ENCODE results near the gene LRP8.

The LRP8 gene

DNA sequence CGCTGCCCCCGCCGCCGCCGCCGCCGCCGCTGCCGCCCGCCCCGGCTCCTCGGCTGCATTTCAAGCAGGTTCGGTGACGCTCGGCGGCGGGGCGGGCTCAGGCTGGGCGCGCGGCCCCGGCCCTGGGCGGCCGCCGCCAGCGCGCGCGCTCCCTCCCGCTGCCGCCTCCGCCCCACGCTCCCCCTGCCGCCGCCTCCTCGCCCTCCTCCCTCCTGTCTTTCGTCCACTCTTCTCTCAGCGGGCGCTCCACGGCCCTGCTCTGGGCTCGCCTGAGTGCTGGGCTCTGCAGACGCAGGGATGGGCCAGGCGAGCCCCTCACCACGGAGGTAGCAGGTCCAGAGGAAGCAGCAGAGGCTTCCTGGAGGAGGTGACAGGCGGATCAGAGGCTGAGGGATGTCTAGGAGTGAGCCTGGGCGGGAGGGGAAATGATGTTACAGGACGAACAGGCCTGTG, at the start of gene LRP8:
Gene LRP8 (minus strand): TSS at position 62 of the 453 bp plus-strand sequence. CDS start 158 bp downstream, outside the sequence.
- peak; percentile 54 to 76 (median 70) for DNase-seq (ENCODE audit: low read depth in 4 of 4, low spot score in 1 of 4)

DNA sequence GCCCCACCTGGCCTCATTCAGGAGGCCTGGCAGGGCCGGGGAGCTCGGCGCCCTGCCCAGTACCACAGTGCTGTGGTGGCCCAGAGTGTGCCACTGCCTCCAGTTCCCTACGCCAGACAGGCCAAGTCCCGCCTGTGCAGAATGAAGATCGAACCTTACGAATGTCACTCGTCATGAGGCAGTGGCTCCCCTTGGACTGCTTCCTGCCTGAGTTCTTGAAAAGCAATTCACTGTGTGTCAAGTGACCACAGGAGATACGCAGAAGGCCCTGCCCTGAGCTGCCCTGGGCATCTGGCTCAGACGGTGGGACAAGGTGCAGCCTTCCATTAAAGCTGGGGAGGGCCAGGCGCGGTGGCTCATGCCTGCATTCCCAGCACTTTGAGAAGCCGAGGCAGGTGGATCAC, 49.6 kb upstream of the LRP8 start:
- DNase-seq (ENCODE audit: low read depth in 4 of 4, low spot score in 1 of 4): no peak

DNA sequence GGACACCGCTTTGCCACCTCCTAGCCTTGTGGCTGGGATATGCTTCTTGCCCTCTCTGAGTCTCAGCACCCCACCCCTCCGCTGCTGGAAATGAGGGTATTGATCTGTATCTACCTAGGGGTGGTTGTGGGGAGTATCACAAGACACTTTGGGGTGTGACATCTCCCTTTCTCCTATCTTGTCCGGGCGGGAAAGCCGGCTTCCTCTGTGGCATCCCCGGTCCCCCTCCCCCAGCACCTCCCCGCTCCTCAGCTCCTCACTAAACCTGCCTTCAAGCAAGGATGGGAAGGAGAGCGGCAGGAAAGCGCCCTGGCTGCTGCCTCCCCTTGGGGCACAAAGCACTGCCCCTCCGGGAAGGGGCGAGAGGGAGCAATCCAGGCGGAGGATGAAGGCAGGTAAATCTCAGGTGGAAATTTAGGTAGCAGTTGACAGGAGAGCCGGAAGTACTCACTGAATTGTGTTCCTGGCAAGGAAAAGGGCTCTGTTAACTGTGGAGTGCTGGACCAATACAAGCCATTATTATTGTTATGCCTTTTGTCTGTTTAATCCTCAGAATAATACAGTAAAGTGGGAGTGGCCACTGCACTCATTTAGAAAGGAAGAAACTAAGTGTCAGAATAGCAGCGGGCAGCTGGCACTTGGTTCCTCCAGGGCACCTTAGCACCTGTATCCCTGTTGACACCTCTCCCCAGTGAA, 49.0 kb upstream of the LRP8 start:
- DNase-seq (ENCODE audit: low read depth in 4 of 4, low spot score in 1 of 4): no peak

- DNase-seq (ENCODE audit: low read depth in 4 of 4, low spot score in 1 of 4): no peak
Measured at GRCh38 chr1:53376041-53376461, 48.2 kb upstream of the LRP8 start.

- no peak for DNase-seq (ENCODE audit: low read depth in 4 of 4, low spot score in 1 of 4)
Measured at GRCh38 chr1:53375440-53375839, 47.6 kb upstream of the LRP8 start.

DNA sequence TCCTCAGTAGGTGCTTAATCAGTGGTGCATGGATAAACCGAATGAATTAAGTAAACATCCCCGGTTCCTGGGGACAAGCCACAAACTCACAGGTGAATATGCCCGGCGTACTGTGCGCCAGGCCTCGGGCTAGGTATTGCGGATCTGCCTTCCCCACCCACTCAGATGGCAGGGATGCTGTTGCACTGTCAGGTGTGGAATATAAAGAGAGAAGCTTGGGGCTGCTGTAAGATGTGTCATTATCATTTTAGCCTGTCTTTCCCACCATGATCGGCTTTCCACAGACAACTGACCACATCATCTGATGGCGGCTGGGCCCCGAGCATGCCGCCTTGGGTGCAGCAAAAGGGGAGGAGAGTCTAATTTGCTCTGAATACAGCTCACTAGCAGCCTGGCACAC, 45.4 kb upstream of the LRP8 start:
- no peak for DNase-seq (ENCODE audit: low read depth in 4 of 4, low spot score in 1 of 4)

DNA sequence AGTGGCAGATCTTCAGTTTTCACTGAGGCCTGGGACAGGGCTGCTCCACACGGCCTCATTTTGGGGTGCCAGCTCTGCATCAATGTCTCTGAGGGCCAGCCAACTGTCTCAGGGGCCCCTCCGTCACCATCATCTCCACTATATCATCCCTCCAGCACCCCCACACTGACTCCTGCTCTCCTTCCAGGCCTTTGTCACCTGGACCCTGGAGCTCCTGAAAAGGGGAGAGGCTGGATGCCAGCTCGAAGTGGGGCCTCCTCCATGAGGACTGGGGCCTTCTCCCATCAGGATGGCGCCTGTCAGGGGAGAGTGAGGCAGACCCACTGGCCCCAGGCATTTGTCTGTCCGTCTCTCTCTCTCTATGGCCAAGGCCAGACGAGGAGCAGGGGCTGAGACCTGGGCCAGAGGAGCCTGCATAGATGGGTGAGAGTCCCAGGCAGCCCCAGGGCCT, 44.7 kb upstream of the LRP8 start:
- no peak for DNase-seq (ENCODE audit: low read depth in 4 of 4, low spot score in 1 of 4)

DNA sequence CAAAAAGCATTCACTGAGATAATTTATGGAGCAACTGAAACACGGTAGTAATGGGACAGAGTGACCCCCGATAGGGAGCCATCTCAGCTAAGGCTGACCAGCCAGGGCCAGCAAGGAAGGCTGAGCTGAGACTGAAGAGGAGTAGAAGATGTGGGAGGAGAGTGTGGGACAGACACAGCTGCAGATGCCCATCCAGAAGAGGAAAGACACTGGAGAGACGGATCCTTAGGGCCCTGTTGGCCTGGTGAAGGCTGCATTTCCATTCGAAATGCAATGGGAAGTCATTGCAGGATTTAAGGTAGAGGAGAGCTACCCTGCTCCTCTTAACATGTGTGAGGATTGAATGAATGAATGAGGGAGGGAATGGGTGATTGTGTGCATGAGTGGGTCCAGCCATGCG, 44.0 kb upstream of the LRP8 start:
- no peak for DNase-seq (ENCODE audit: low read depth in 4 of 4, low spot score in 1 of 4)

GRCh38 chr1:53371121-53371666, 43.3 kb upstream of the LRP8 start:
- no peak for DNase-seq (ENCODE audit: low read depth in 4 of 4, low spot score in 1 of 4)

GRCh38 chr1:53370369-53370961, 42.6 kb upstream of the LRP8 start:
- DNase-seq (ENCODE audit: low read depth in 4 of 4, low spot score in 1 of 4): no peak

DNA sequence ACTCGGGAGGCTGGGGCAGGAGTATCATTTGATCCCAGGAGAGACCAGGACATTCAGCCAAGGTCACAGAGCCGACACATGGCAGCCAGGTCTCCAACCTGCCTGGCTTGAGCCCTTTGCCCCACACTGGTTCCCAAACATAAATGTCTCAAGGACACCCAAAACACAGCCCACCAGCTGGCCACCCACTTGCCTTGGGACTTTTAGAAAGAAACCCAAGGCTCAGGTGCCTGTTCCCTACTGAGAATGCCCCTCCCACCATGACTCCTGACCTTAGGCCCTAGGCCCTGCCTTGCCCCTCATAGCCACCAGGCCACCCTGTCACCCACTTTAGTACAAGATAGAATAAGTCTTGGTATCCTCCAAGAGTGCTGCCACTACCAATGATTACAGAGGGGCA, 41.9 kb upstream of the LRP8 start:
- DNase-seq (ENCODE audit: low read depth in 4 of 4, low spot score in 1 of 4): no peak

- no peak for DNase-seq (ENCODE audit: low read depth in 4 of 4, low spot score in 1 of 4)
Measured at GRCh38 chr1:53369034-53369750, 41.3 kb upstream of the LRP8 start.

DNA sequence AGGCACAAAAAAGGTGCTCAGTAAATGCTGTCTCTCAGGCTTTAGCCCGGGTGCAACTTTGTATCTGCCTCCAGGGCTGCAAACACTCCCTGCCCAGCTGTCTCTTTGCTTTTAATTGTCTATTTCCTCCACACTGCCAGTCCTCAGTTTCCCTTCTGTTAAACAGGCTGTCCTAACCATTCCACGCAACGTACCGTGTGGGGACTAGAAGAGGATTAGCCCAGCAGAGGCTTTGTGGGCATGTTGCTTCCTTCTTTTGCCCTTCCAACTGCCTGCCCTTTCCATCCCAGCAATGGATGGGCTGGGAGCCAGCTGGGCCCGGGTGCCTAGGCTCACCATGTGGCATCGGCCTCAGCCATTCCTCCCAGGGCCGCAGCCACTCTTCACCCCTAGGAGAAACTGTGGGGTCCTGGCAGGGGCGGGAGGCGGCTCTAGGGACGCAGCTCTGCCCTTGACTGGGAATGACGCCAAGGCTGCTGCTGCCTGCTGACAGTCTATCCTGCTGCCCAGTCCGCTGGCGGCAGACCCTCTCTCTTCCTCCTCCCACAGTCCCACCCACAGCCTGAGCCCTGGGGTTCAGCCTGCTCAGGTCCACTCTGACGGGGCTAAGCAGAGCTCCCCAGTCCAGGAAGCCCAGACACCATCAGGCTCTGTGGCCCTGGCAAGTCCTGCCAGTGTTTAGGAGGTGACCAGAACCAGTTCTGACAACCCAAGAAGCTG, 40.6 kb upstream of the LRP8 start:
- no peak for DNase-seq (ENCODE audit: low read depth in 4 of 4, low spot score in 1 of 4)

DNA sequence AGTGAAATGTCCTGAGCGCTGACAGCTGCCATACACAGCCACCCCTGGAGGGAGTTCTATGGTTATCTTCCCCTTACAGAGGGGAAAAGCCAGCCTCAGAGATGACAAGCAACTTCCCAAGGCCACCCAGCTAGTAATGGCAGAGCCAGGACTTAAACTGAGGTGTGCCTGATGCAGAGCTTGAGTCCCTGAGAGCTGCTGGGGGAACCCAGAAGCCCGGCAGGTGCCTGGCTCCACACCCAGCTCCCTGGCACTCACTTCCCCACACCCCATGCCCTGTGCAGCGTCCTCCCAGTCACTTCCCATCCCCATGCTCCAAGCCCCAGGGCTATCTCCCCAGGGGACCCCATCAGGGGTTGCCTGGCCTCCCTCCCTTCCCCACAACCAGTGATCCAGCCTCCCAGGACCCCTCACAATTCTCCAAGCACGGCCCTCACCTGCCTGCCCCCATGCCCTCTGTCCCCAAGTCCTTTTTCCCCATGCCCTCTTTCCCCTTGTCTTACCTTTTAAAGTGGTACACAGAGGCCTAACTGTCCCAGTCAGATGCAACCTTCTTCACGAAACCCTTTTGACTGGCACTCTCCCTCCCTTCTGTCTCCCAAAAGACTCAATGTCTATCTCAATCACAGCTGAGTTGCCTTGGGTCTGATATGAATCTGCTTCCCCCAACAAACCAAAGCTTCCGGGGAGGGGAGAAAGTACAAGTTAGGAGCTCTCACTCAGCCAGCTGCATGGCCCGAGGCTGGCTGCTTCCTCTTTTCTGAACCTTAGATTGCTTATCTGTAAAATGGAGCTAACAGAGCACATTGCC, 39.8 kb upstream of the LRP8 start:
- no peak for DNase-seq (ENCODE audit: low read depth in 4 of 4, low spot score in 1 of 4)

- no peak for DNase-seq (ENCODE audit: low read depth in 4 of 4, low spot score in 1 of 4)
Measured at GRCh38 chr1:53366901-53367502, 39.1 kb upstream of the LRP8 start.

DNA sequence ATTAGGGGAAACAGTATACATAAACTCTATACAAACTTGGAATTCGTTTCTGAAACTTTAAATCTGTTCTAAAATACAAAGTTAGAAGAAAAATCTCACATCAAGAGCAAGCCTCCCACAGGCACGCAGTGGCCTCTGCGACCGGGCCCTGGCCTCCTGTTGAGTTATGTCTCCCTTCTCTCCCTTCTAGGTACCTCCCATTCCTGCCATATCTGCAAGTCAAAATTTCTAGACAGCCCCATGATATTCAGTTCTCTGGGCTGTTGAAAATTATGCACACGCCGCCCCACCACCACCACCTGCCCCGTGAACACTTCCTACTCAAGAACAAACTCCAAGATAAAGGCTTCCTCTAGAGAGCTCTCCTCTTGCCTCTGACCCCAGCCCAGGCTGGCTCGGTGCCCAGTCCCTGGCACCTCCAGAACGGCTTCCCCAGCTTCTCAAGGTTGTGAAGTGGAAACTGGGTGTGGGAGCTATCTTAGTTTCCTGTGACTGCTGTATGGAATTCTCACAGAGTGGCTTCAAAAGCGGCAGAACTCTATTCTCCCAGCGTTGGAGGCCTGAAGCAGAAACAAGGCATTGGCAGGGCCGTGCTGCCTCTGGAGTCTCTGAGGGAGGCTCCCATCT, 37.7 kb upstream of the LRP8 start:
- DNase-seq (ENCODE audit: low read depth in 4 of 4, low spot score in 1 of 4): no peak

GRCh38 chr1:53362851-53363642, 35.2 kb upstream of the LRP8 start:
- DNase-seq (ENCODE audit: low read depth in 4 of 4, low spot score in 1 of 4): no peak

- DNase-seq (ENCODE audit: low read depth in 4 of 4, low spot score in 1 of 4): no peak
Measured at GRCh38 chr1:53362270-53362669, 34.4 kb upstream of the LRP8 start.

- DNase-seq (ENCODE audit: low read depth in 4 of 4, low spot score in 1 of 4): no peak
Measured at GRCh38 chr1:53361541-53361961, 33.7 kb upstream of the LRP8 start.

Measured in stimulated activated CD4-positive, alpha-beta T cell treated with anti-CD3 and anti-CD28 coated beads, Interleukin-1b, Interleukin-23, amount 100 ng/mL, for 24 hours (primary cell).